Ishikawa (cell line): ENCODE results near the gene TLE3.

Experiments
- CEBPB ChIP-seq: IDR thresholded peaks from 2 replicates; pipeline ENCODE4 v1.6.1; 2012
- CREB1 ChIP-seq: IDR thresholded peaks from 2 replicates; pipeline ENCODE4 v1.6.1; 2012; ENCODE audit warnings: low read depth
- EGR1 ChIP-seq: IDR thresholded peaks from 2 replicates; pipeline ENCODE4 v1.6.1; 2012
- EP300 ChIP-seq: IDR thresholded peaks from 2 replicates; pipeline ENCODE4 v1.6.1; 2012; ENCODE audit warnings: borderline replicate concordance
- FOXM1 ChIP-seq: IDR thresholded peaks from 2 replicates; pipeline ENCODE4 v1.6.1; 2012; ENCODE audit warnings: low read depth, borderline replicate concordance
- MAX ChIP-seq: IDR thresholded peaks from 2 replicates; pipeline ENCODE4 v1.6.1; 2012
- NFIC ChIP-seq: IDR thresholded peaks from 2 replicates; pipeline ENCODE4 v1.6.1; 2012
- RAD21 ChIP-seq: IDR thresholded peaks from 2 replicates; pipeline ENCODE4 v1.6.1; 2012; ENCODE audit warnings: low read depth
- REST ChIP-seq: IDR thresholded peaks from 2 replicates; pipeline ENCODE4 v1.6.1; 2012; ENCODE audit warnings: low read depth, mild to moderate bottlenecking
- TAF1 ChIP-seq: IDR thresholded peaks from 2 replicates; pipeline ENCODE4 v1.6.1; 2012; ENCODE audit warnings: low read depth, mild to moderate bottlenecking
- TCF12 ChIP-seq: IDR thresholded peaks from 2 replicates; pipeline ENCODE4 v1.6.1; 2012; ENCODE audit warnings: low read depth
- TEAD4 ChIP-seq: IDR thresholded peaks from 2 replicates; pipeline ENCODE4 v1.6.1; 2012
- USF1 ChIP-seq: IDR thresholded peaks from 2 replicates; pipeline ENCODE4 v1.6.1; 2012
- YY1 ChIP-seq: IDR thresholded peaks from 2 replicates; pipeline ENCODE4 v1.6.1; 2012; ENCODE audit warnings: low read depth
- ZBTB7A ChIP-seq: IDR thresholded peaks from 2 replicates; pipeline ENCODE4 v1.6.1; 2012; ENCODE audit warnings: low read depth

TLE3 gene

GRCh38 chr15:70083418-70083817 lies 14.3 kb downstream of the TLE3 start:
- TF ChIP-seq USF1: no peak
- TF ChIP-seq YY1: no peak
- TF ChIP-seq EP300: no peak
- TF ChIP-seq ZBTB7A: no peak
- TF ChIP-seq FOXM1: no peak
- TF ChIP-seq CEBPB: no peak
- TF ChIP-seq CREB1: no peak
- TF ChIP-seq TEAD4: no peak
- TF ChIP-seq TAF1: no peak
- no peak for TF ChIP-seq MAX
- no peak for TF ChIP-seq EGR1
- no peak for TF ChIP-seq NFIC
- no peak for TF ChIP-seq RAD21
- no peak for TF ChIP-seq TCF12
- no peak for TF ChIP-seq REST

GRCh38 chr15:70082281-70082900 lies 15.3 kb downstream of the TLE3 start:
- no peak for TF ChIP-seq TEAD4
- TF ChIP-seq USF1: no peak
- TF ChIP-seq ZBTB7A: no peak
- TF ChIP-seq EP300: no peak
- no peak for TF ChIP-seq REST
- no peak for TF ChIP-seq RAD21
- no peak for TF ChIP-seq FOXM1
- no peak for TF ChIP-seq NFIC
- TF ChIP-seq TAF1: no peak
- TF ChIP-seq TCF12: no peak
- TF ChIP-seq YY1: no peak
- TF ChIP-seq CEBPB: no peak
- TF ChIP-seq CREB1: no peak
- no peak for TF ChIP-seq MAX
- no peak for TF ChIP-seq EGR1

- TF ChIP-seq FOXM1 (no peak), USF1 (no peak), TAF1 (no peak), RAD21 (no peak), CEBPB (no peak), YY1 (no peak), NFIC (no peak), TCF12 (no peak), CREB1 (no peak), REST (no peak), EP300 (no peak), TEAD4 (no peak), EGR1 (no peak), MAX (no peak), ZBTB7A (no peak)
These were observed 16.1 kb downstream of the TLE3 start for GRCh38 chr15:70081612-70082011.

- TF ChIP-seq YY1 (no peak), MAX (no peak), RAD21 (no peak), REST (no peak), EGR1 (no peak), EP300 (no peak), TCF12 (no peak), CREB1 (no peak), USF1 (no peak), TAF1 (no peak)
These were observed 17.4 kb downstream of the TLE3 start for GRCh38 chr15:70080347-70080746.
